CD4-positive, alpha-beta T cell treated with Interferon gamma for 1 hour (primary cell): ENCODE data around the gene B3GNT7.
"Not testable (repeated sequence)": the region's sequence is repeated elsewhere in the genome, so short reads cannot be mapped to it uniquely, and the experiment has no call there.

Experiments used
- DNase-seq: peaks from one replicate; pipeline ENCODE4 v3.0.0-alpha.2; 2020

Gene B3GNT7

DNA sequence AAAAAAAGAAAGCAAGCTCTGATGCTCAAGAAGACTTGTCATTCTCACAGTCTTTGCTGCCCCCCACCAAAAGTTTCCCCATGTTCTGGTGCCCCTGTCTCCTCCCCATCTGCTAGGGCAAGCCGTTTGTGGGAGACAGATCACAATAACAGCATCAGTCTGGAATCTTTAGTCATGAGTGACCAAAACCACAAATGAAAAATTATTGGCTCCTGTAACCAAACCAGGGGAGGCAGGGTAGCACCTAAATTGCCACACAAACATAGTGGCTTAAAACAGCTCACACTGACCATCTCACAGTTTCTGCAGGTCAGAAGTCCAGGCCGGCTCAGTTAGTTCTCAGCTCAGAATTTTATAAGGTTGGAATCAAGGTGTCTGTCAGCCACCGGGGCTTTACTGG is 9.1 kb upstream of the B3GNT7 start:
- DNase-seq: no peak

GRCh38 chr2:231387904-231388724 is 7.4 kb upstream of the B3GNT7 start:
- DNase-seq: peak; percentile 20

DNA sequence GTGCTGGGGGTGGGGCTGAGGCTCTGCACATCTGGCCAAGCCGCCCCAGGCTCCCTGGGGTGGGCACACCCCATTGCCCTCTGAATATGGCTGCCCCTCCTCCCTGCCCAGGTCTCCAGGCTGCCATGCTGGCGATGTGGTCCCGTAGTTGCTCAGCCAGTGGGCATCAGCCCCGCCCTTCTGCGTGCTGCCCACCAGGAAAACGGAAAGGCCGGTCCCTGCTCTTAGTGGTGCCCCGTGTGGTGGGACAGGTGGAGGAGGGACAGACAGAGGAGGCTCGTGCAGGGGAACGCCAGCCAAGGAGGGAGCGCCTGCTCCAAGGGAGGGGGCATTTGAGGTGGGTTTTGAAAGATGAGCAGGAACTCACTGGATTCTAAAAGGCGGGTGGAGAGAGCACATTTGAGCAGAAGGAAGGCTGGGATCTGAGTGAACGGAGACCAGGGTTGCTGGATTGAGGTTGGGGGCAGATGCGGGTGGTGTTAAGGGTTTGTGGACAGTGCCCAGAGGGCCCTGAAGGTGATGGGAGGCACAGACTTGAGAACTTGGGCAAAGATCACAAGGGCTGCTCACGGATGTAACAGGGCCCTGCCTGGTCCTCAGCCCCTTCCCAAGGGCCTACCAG is 6.7 kb upstream of the B3GNT7 start:
- no peak for DNase-seq

DNA sequence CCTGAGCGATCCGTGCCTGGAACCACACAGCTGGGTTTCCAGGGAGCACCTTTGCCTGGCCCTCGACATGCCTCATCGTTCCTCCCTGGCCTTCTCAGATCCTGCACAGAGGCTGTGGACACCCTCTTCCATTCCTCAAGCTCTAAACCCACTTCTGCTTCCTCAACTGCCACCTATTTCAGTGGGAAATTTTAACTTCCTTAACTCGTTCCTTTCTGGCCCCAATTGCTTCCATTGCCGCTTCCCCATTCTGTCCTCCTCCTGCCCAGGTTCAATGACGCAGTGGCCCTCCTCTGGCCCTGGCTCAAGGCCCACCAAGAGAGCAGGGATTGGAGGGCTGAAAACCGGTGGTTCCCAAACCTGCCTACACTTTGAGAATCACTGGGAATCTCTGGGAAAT is 4.8 kb upstream of the B3GNT7 start:
- no peak for DNase-seq

DNA sequence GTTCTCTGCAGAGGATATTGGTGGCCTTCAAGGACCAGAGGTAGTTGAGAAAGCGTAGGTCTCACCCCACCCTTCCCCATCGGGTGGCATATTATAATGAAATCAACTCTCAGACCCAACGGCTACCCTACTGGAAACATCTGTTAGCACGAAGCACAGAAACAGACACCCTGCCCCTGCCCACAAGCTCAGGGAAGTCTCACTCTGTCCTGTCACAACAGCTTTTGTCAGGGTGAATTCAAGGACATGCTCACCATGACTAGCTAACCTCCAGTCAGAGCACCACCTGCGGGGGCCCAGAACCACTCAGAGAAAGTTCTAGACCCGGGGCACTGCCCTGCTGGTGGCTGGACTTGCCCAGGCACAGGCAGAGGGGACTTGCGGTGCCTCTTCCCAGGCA is 3.5 kb upstream of the B3GNT7 start:
- no peak for DNase-seq

DNA sequence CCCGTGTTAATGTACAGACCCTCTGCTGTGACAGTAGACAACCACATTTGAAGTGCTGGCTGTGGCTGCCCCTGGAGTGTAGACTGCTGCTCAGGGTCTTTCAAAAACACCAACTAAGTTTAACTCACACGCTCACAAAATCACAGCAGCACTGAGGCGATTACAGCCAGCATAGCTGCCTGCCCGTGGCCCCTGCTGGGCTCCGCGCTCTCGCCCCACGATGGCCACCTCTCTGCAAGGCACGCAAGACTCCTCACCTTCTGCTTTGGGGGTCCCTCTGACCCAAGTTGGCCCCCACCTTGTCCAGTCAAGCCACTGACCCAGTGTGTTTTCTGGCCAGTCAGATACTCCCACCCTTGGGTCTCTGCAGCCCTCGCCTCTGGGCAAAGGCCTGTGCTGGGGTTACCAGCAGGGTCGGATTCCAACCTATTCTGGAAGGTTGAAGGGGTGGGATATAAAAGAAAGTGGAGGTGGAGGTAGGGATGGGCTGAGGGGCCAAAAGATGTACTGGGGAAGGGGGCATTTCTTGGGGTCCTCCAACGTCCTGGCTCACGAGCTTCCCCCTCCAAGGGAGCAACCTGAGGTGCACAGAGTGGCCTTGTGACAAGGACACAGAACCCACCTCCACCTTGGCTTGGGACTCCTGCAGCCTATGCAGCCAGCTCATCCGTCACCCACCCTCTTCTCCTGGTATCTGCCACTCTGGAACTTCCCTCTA is 2.9 kb upstream of the B3GNT7 start:
- no peak for DNase-seq

- DNase-seq: peak; percentile 79
Observed at GRCh38 chr2:231393149-231394131, 2.1 kb upstream of the B3GNT7 start.

- DNase-seq: peak; percentile 43
Observed at GRCh38 chr2:231394211-231395141, 1.0 kb upstream of the B3GNT7 start.

- DNase-seq: no peak
Observed at GRCh38 chr2:231396058-231396821, 730 bp downstream of the B3GNT7 start.

DNA sequence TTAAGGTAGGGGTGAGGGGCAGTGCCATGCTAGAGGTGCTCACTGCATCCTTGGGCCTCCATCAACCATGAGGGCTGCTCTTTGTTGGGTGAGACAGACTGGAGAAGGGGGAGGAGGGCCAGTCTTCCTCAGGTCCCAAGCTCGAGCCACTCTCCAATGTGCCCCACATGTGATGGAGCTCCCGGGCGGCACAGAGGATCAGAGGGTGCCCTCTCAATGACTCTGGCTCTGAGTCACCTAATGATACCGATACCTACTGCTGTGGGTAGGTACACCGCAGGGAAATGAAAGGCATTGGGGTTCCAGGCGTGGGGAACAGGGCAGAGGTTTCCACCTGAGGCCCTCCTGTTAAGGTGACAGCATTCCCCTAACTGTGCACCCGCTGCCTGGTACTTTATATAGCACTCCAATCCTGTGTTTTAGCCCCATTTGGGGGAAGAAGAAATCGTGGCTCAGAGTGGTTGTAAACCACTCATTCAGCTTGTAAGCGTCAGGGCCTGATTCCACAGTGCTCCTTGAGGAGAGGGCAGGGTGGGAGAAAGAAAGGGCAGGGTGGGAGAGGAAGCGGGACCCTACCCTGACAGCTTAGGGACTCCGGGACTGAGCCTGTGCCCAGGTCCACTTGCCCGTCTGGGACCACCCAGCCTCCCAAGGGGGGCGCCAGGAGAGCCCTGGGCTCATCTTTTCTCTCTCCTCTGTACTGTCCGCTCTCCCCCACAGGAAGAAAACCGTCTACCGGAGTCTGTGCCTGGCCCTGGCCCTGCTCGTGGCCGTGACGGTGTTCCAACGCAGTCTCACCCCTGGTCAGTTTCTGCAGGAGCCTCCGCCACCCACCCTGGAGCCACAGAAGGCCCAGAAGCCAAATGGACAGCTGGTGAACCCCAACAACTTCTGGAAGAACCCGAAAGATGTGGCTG is 1.8 kb downstream of the B3GNT7 start:
- DNase-seq: no peak

GRCh38 chr2:231397928-231398294 is 2.4 kb downstream of the B3GNT7 start:
- no peak for DNase-seq

DNA sequence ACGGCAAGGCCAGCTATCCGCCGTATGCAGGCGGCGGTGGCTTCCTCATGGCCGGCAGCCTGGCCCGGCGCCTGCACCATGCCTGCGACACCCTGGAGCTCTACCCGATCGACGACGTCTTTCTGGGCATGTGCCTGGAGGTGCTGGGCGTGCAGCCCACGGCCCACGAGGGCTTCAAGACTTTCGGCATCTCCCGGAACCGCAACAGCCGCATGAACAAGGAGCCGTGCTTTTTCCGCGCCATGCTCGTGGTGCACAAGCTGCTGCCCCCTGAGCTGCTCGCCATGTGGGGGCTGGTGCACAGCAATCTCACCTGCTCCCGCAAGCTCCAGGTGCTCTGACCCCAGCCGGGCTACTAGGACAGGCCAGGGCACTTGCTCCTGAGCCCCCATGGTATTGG is 3.1 kb downstream of the B3GNT7 start:
- no peak for DNase-seq

- DNase-seq: no peak
Observed at GRCh38 chr2:231399046-231399852, 3.7 kb downstream of the B3GNT7 start.

DNA sequence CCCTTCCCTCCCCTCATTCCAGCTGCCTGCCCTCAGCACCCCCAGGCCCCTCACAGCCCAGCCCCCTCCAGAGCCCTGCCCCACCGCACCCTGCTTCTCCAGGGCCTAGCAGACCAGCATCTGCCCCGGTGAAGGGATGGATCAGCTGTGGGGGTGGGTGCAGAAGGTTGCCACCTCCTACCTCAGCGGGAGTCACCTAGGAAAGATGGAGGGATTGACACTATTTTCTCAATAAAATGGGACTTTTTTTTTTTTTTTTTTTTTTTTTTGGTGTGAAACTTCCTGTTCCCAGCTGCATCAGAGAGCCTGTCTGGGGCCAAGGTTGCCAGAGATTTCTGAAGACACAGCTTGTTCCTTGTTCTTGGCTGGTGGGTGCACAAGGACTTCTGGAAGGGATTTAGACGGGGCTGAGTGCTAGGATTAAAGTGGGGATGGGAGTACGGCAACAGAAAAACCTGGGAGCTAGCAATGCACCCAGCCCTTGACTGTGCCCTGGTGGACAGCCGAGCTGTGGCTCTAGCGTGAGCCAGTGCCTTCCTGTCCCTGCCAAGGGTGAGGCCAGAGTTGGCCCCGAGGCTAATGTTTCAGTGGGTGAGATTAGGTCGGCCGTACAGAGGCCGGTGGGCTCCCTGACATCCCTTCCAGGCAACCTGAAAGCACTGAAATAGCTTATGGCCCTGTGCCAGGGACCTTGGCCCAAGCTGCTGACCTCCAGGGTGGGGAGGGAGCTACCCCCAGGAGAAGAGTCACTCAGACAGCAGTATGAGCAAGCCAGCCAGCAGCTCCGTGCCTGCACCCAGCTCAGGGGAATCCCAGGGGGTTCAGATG is 4.6 kb downstream of the B3GNT7 start:
- DNase-seq: no peak

GRCh38 chr2:231400681-231401080 is 5.2 kb downstream of the B3GNT7 start:
- not testable (repeated sequence) for DNase-seq

GRCh38 chr2:231401101-231401500 is 5.6 kb downstream of the B3GNT7 start:
- DNase-seq: not testable (repeated sequence)

GRCh38 chr2:231403421-231404182 is 8.1 kb downstream of the B3GNT7 start:
- not testable (repeated sequence) for DNase-seq
